SK-N-SH treated with all-trans-retinoic acid at 6 μM for 48 hours (cell line): ENCODE data around the gene STK40.

Experiments
- ISL1 ChIP-seq: fragments of 250-450 bp; sonication (Bioruptor Pico); IDR thresholded peaks from 2 replicates; pipeline ENCODE4 v2.1.2; 2022; ENCODE audit warnings: mild to moderate bottlenecking, moderate library complexity
- OSR1 ChIP-seq: fragments of 250-450 bp; sonication (Bioruptor Pico); IDR thresholded peaks from 2 replicates; pipeline ENCODE4 v1.8.0; 2022; ENCODE audit warnings: moderate library complexity, mild to moderate bottlenecking, inconsistent platforms
- ZFP3 ChIP-seq: fragments of 250-450 bp; sonication (Bioruptor Pico); IDR thresholded peaks from 2 replicates; pipeline ENCODE4 v1.5.0; 2020; ENCODE audit warnings: mild to moderate bottlenecking, moderate library complexity
- TF ChIP-seq, protein P1 (sequence below): fragments of 250-450 bp; sonication (Bioruptor Pico); IDR thresholded peaks from 2 replicates; pipeline ENCODE4 v1.8.0; 2021; ENCODE audit warnings: low read depth, mild to moderate bottlenecking, moderate library complexity, borderline replicate concordance
- TF ChIP-seq, protein P2 (sequence below): fragments of 250-450 bp; sonication (Bioruptor Pico); IDR thresholded peaks from 2 replicates; pipeline ENCODE4 v1.8.0; 2020; ENCODE audit warnings: mild to moderate bottlenecking, moderate library complexity, borderline replicate concordance

DNA sequence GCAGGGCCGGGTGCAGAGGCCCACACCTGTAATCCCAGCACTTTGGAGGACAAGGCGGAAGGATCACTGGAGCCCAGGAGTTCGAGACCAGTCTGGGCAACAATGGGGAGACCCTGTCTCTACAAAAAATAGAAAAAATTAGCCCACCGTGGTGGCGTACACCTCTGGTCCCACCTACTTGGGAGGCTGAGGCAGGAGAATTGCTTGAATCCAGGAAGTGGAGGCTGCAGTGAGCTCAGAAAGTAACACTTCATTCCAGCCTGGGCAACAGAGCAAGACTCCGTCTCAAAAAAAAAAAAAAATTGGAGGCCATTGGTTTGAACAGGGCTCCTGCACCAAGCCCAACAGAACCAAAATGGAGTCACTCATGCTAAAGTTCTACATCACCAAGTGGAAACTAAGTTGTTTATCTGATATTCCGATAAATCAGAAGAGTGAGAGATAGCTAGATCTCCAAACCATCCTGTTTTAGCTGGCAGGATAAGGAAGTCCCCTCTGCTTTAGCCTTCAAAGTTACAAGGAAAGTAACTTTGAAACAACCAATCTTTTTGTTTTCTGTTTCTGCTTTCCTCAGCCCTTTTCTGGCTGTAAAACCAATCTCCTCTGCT lies 12.8 kb upstream of the STK40 start:
- TF ChIP-seq ZFP3 (no peak), ISL1 (CRISPR knock-in tag) (no peak), OSR1 (no peak)
- TF ChIP-seq, protein P1, sequence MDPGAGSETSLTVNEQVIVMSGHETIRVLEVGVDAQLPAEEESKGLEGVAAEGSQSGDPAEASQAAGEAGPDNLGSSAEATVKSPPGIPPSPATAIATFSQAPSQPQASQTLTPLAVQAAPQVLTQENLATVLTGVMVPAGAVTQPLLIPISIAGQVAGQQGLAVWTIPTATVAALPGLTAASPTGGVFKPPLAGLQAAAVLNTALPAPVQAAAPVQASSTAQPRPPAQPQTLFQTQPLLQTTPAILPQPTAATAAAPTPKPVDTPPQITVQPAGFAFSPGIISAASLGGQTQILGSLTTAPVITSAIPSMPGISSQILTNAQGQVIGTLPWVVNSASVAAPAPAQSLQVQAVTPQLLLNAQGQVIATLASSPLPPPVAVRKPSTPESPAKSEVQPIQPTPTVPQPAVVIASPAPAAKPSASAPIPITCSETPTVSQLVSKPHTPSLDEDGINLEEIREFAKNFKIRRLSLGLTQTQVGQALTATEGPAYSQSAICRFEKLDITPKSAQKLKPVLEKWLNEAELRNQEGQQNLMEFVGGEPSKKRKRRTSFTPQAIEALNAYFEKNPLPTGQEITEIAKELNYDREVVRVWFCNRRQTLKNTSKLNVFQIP, result no peak
- TF ChIP-seq, protein P2, sequence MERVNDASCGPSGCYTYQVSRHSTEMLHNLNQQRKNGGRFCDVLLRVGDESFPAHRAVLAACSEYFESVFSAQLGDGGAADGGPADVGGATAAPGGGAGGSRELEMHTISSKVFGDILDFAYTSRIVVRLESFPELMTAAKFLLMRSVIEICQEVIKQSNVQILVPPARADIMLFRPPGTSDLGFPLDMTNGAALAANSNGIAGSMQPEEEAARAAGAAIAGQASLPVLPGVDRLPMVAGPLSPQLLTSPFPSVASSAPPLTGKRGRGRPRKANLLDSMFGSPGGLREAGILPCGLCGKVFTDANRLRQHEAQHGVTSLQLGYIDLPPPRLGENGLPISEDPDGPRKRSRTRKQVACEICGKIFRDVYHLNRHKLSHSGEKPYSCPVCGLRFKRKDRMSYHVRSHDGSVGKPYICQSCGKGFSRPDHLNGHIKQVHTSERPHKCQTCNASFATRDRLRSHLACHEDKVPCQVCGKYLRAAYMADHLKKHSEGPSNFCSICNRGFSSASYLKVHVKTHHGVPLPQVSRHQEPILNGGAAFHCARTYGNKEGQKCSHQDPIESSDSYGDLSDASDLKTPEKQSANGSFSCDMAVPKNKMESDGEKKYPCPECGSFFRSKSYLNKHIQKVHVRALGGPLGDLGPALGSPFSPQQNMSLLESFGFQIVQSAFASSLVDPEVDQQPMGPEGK, result no peak
